ENCODE data around the gene CGB3. TPM values are rescaled to one million over a fixed set of nuclear protein-coding genes. Genes with fewer than 3 reads are reported as not detected.

Gene CGB3
- total RNA-seq, 1 experiment from 2014 or later, result not detected

GRCh38 chr19:49016067-49016839, 7.9 kb downstream of the CGB3 start:
- no peak for DNase-seq (ENCODE audit: low read depth)

- DNase-seq (ENCODE audit: low read depth), result no peak
Measured at GRCh38 chr19:49014870-49015255, 9.3 kb downstream of the CGB3 start.

GRCh38 chr19:49014123-49014869, 9.8 kb downstream of the CGB3 start:
- DNase-seq (ENCODE audit: low read depth), result peak; percentile 23

- DNase-seq (ENCODE audit: low read depth), result no peak
Measured at GRCh38 chr19:49011194-49011593, 12.9 kb downstream of the CGB3 start.

GRCh38 chr19:49010453-49010852, 13.7 kb downstream of the CGB3 start:
- DNase-seq (ENCODE audit: low read depth), result no peak

GRCh38 chr19:49009828-49010227, 14.3 kb downstream of the CGB3 start:
- DNase-seq (ENCODE audit: low read depth), result no peak

- no peak for DNase-seq (ENCODE audit: low read depth)
Measured at GRCh38 chr19:49006905-49007304, 17.2 kb downstream of the CGB3 start.

GRCh38 chr19:49004964-49005614, 19.0 kb downstream of the CGB3 start:
- no peak for DNase-seq (ENCODE audit: low read depth)

- no peak for DNase-seq (ENCODE audit: low read depth)
Measured at GRCh38 chr19:49004133-49004532, 20.0 kb downstream of the CGB3 start.

- peak; percentile 59 for DNase-seq (ENCODE audit: low read depth)
Measured at GRCh38 chr19:48999481-49000325, 24.4 kb downstream of the CGB3 start.

GRCh38 chr19:48997972-48998371, 26.2 kb downstream of the CGB3 start:
- DNase-seq (ENCODE audit: low read depth), result peak; percentile 46

- DNase-seq (ENCODE audit: low read depth), result no peak
Measured at GRCh38 chr19:48994035-48994386, 30.1 kb downstream of the CGB3 start.

GRCh38 chr19:48993175-48994034, 30.7 kb downstream of the CGB3 start, which contains the start of the genes GYS1 and RUVBL2:
TSS of gene GYS1 (minus strand) at chr19:48993309. CDS start at chr19:48993112, 197 bp downstream.
TSS of gene RUVBL2 (plus strand) at chr19:48993887. CDS start at chr19:48993912, 25 bp downstream.
- peak; percentile 99 for DNase-seq (ENCODE audit: low read depth)

- DNase-seq (ENCODE audit: low read depth), result no peak
Measured at GRCh38 chr19:48992581-48993174, 31.5 kb downstream of the CGB3 start.

GRCh38 chr19:48991873-48992580, 32.1 kb downstream of the CGB3 start:
- peak; percentile 85 for DNase-seq (ENCODE audit: low read depth)

- no peak for DNase-seq (ENCODE audit: low read depth)
Measured at GRCh38 chr19:48991011-48991609, 33.0 kb downstream of the CGB3 start.

GRCh38 chr19:48990400-48990799, 33.7 kb downstream of the CGB3 start:
- no peak for DNase-seq (ENCODE audit: low read depth)

- no peak for DNase-seq (ENCODE audit: low read depth)
Measured at GRCh38 chr19:48989701-48990291, 34.3 kb downstream of the CGB3 start.

GRCh38 chr19:48988860-48989259, 35.3 kb downstream of the CGB3 start:
- DNase-seq (ENCODE audit: low read depth), result no peak

Measured in RPMI7951 (cell line).